ENCODE data around the gene HOXA10.

DNA sequence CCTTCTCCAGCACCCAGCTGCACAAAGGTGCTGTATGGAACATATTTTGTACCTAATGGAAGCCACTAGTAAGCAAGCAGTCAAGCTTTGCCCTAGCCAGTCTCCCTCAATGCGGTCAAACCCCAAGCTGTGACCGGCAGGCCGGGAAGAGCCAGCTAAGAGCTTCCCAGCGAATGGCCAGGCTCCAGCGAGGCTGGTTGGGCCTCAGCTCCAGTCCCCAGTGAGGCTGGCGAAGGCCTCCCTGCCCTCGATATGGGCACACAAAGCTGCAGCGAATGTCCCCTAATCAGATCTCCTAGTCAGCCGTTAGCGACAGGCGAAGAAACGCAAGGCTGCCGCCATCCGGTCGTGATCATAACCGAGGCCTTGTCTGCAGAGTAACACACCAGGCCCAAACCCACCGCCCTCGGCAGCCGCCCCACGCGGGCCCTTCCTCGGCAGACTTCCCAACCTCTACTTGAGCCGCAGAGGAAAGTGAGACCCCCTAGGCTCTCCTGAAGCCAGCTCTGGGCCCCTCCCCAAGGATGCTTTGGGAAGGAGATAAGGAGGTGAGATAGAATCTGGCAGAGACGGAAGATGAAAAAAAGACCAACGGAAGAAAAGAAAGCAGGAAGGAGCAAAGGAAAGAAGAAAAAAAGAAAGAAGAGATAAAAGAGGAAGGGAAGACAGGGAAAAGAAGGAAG is 5.7 kb downstream of the HOXA10 start:
- TF ChIP-seq POLR2A (IDR thresholded peaks at IDR 0.05; ENCODE audit: low read length) (no peak), GATA1 (IDR thresholded peaks at IDR 0.05; ENCODE audit: low read depth, low read length) (no peak)
